HepG2 (cell line): ENCODE data around the gene PEX14. TPM values are rescaled to one million over a fixed set of nuclear protein-coding genes. Genes with fewer than 3 reads are reported as not detected.

Experiments
- ATAC-seq: fragments of 200-7000 bp; cut with Tn5 transposase; 3 replicates; pipeline ENCODE4 v1.9.1; 2020; ENCODE audit warnings: mild to moderate bottlenecking, moderate library complexity
- BruUV-seq: library from RNA; stranded (reverse); fragments of 400-500 nt; replicated peaks from 2 replicates; lab custom pipeline; 2021; lab: Mats Ljungman, UMichigan
- CTCF ChIA-PET: fragments of 300-600 bp; formaldehyde crosslinking; extraction: SDS; loops from one replicate; lab custom pipeline; 2021; ENCODE audit warnings: low total read pairs, inconsistent platforms, low intra/inter-chr PET ratio; lab: Yijun Ruan, JAX
- POLR2A ChIA-PET: fragments of 350-600 bp; sonication (Branson Sonifier 250); formaldehyde crosslinking; loops from one replicate; lab custom pipeline; 2020; ENCODE audit warnings: antibody characterized with exemption, inconsistent platforms; lab: Yijun Ruan, JAX
- DNase-seq: peaks from one replicate; pipeline ENCODE4 v3.0.0-alpha.2; 2015; ENCODE audit warnings: low spot score
- FAIRE-seq: peaks from 3 replicates; lab custom pipeline; 2011; peaks lifted over from hg19 to GRCh38; lab: Jason Lieb, UNC
- H2AFZ ChIP-seq: one replicate; pipeline ENCODE4 v1.6.1; 2011; ENCODE audit warnings: low read length, inconsistent platforms
- H3K27ac ChIP-seq: fragments of 300-600 bp; 3 replicates; pipeline ENCODE4 v1.8.0; 2011; ENCODE audit warnings: mixed run types, mild to moderate bottlenecking, mixed read lengths, low read length, inconsistent platforms; ENCODE audit not compliant: insufficient read depth; ENCODE audit errors: extremely low read length
- H3K27me3 ChIP-seq, 2 experiments: fragments of 200-600 bp in 1 of 2; 2 replicates in 1 of 2; 3 replicates in 1 of 2; pipeline versions ENCODE4 v1.6.0 to v1.8.0; 2011; ENCODE audit warnings: low read length in 2 of 2, mild to moderate bottlenecking in 2 of 2, moderate library complexity in 2 of 2, inconsistent platforms in 1 of 2; ENCODE audit not compliant: insufficient read depth in 2 of 2, control insufficient read depth in 1 of 2
- H3K36me3 ChIP-seq, 2 experiments: fragments of 200-600 bp in 1 of 2; replicated peaks in 1 of 2; 2 replicates in 1 of 2; 3 replicates in 1 of 2; pipeline versions ENCODE4 v1.5.1 to v1.8.0; 2011; ENCODE audit warnings: low read length in 2 of 2, inconsistent platforms in 1 of 2; ENCODE audit not compliant: insufficient read depth in 2 of 2, control insufficient read depth in 1 of 2
- H3K4me1 ChIP-seq: 2 replicates; pipeline ENCODE4 v1.5.1; 2012; ENCODE audit warnings: low read length, inconsistent platforms; ENCODE audit not compliant: insufficient read depth
- H3K4me2 ChIP-seq: 2 replicates; pipeline ENCODE4 v1.6.0; 2011; ENCODE audit warnings: low read depth, low read length, inconsistent platforms
- H3K4me3 ChIP-seq, 3 experiments: fragments of 200-600 bp in 1 of 3; sonication (generic), shearing (Covaris generic) in 1 of 3; replicated peaks in 1 of 3; 2 replicates each; pipeline ENCODE4 v1.5.1; 2011 to 2016; ENCODE audit warnings: low read length in 3 of 3, inconsistent platforms in 2 of 3, low read depth in 2 of 3, mild to moderate bottlenecking in 2 of 3, control low read depth in 1 of 3, mixed read lengths in 1 of 3; ENCODE audit not compliant: insufficient read depth in 1 of 3
- H3K79me2 ChIP-seq: one replicate; pipeline ENCODE4 v1.6.1; 2011; ENCODE audit warnings: low read length, inconsistent platforms; ENCODE audit not compliant: insufficient read depth
- H3K9ac ChIP-seq: 2 replicates; pipeline ENCODE4 v1.6.0; 2011; ENCODE audit warnings: mild to moderate bottlenecking, low read depth, low read length, inconsistent platforms; ENCODE audit not compliant: insufficient read depth
- H3K9me3 ChIP-seq: 2 replicates; pipeline ENCODE4 v1.5.1; 2012; ENCODE audit warnings: mild to moderate bottlenecking, low read length
- H4K20me1 ChIP-seq: 2 replicates; pipeline ENCODE4 v1.6.0; 2011; ENCODE audit warnings: inconsistent platforms, mild to moderate bottlenecking, low read length, moderate library complexity; ENCODE audit not compliant: insufficient read depth
- FOXA3 ChIP-seq: IDR thresholded peaks from 2 replicates; pipeline ENCODE4 v1.6.1; 2016; ENCODE audit warnings: missing genetic modification reagents, missing compliant biosample characterization
- KDM4B ChIP-seq: sonication (generic); formaldehyde crosslinking; IDR thresholded peaks from 2 replicates; pipeline ENCODE4 v1.4.0; 2020; ENCODE audit warnings: missing genetic modification reagents
- RFXAP ChIP-seq: sonication (generic); formaldehyde crosslinking; IDR thresholded peaks from 2 replicates; pipeline ENCODE4 v1.4.0; 2020; ENCODE audit warnings: missing genetic modification reagents, borderline replicate concordance
- TOE1 ChIP-seq: sonication (generic); formaldehyde crosslinking; IDR thresholded peaks from 2 replicates; pipeline ENCODE4 v1.4.0; 2020; ENCODE audit warnings: mild to moderate bottlenecking, missing genetic modification reagents
- TP53 ChIP-seq: sonication (generic); formaldehyde crosslinking; conservative IDR thresholded peaks from 2 replicates; pipeline ENCODE4 v1.4.0; 2020; ENCODE audit warnings: missing genetic modification reagents
- ZEB1 ChIP-seq: IDR thresholded peaks from 2 replicates; pipeline ENCODE4 v1.6.1; 2012; ENCODE audit warnings: mild to moderate bottlenecking, low read depth, inconsistent platforms; ENCODE audit not compliant: insufficient replicate concordance
- ZNF382 ChIP-seq: sonication (generic); formaldehyde crosslinking; IDR thresholded peaks from 2 replicates; pipeline ENCODE4 v1.5.0; 2020; ENCODE audit warnings: missing genetic modification reagents, mild to moderate bottlenecking, borderline replicate concordance
- ZNF605 ChIP-seq: sonication (generic); formaldehyde crosslinking; IDR thresholded peaks from 2 replicates; pipeline ENCODE4 v1.8.0; 2022; ENCODE audit warnings: mild to moderate bottlenecking, missing genetic modification reagents
- WGBS: methylation state at CpG from one replicate; pipeline ENCODE4 v1.1.6; 2017; ENCODE audit warnings: low lambda C conversion rate; 5-methylcytosine and 5-hydroxymethylcytosine counted together
- in situ Hi-C: cut with HindIII; loops from 2 replicates; pipeline ENCODE4 v1.10.0; 2017; ENCODE audit warnings: low pct_unique_long_range_greater_than_20kb; ENCODE audit not compliant: extremely low pct_ligation_motif_present
- intact Hi-C: fragments of 100-400 bp; cut with micrococcal nuclease; formaldehyde crosslinking; loops from one replicate; pipeline ENCODE4 v1.10.0; 2022; ENCODE audit not compliant: unreplicated experiment
- polyA plus RNA-seq, 8 experiments: library from polyadenylated mRNA; depleted of rRNA in 3 of 8; stranded (reverse) in 7 of 8; unstranded in 1 of 8; fragments of >200 nt; fragmentation: Illumina TruSeq in 4 of 8; extraction: Trizol in 4 of 8; gene quantifications; 2 replicates each; pipeline versions ENCODE4 v1.2.1 to v1.2.3, GENCODE V29; 2011 to 2016; ENCODE audit warnings: low read depth in 4 of 8, missing spikeins in 1 of 8, mixed read lengths in 1 of 8; ENCODE audit not compliant: insufficient read depth in 1 of 8
- total RNA-seq, 5 experiments: library from RNA; depleted of rRNA; stranded (reverse); fragments of >200 nt; fragmentation: Illumina TruSeq; extraction: Trizol; gene quantifications; 2 replicates each; pipeline ENCODE4 v1.2.3, GENCODE V29; 2016; ENCODE audit warnings: low read depth in 1 of 5
- TF ChIP-seq, protein P1 (sequence below): conservative IDR thresholded peaks from 2 replicates; pipeline ENCODE4 v1.6.1; 2018; ENCODE audit warnings: missing genetic modification reagents
- TF ChIP-seq, protein P2 (sequence below), 2 experiments: sonication (generic) in 1 of 2; formaldehyde crosslinking in 1 of 2; IDR thresholded peaks; 2 replicates each; pipeline versions ENCODE4 v1.4.0 to v1.6.1; 2018 to 2020; ENCODE audit warnings: missing genetic modification reagents in 2 of 2, borderline replicate concordance in 1 of 2, low read depth in 1 of 2, mild to moderate bottlenecking in 1 of 2, missing biosample characterization in 1 of 2
- TF ChIP-seq, protein P3 (sequence below): sonication (generic); formaldehyde crosslinking; IDR thresholded peaks from 2 replicates; pipeline ENCODE4 v1.4.0; 2020; ENCODE audit warnings: missing genetic modification reagents; ENCODE audit errors: not compliant biosample characterization
- TF ChIP-seq, protein P4 (sequence below): sonication (generic); formaldehyde crosslinking; IDR thresholded peaks from 2 replicates; pipeline ENCODE4 v1.4.0; 2020; ENCODE audit warnings: missing genetic modification reagents, mild to moderate bottlenecking, borderline replicate concordance
- TF ChIP-seq, protein P5 (sequence below): sonication (generic); formaldehyde crosslinking; IDR thresholded peaks from 2 replicates; pipeline ENCODE4 v1.5.1; 2020; ENCODE audit warnings: missing genetic modification reagents, mild to moderate bottlenecking, borderline replicate concordance

The PEX14 gene
- total and polyA plus RNA-seq, 2 of the 13 experiments (the other 11 are each of a cell fraction or from before 2014, with no cell fraction given) = 6.5 to 9.9 TPM

DNA sequence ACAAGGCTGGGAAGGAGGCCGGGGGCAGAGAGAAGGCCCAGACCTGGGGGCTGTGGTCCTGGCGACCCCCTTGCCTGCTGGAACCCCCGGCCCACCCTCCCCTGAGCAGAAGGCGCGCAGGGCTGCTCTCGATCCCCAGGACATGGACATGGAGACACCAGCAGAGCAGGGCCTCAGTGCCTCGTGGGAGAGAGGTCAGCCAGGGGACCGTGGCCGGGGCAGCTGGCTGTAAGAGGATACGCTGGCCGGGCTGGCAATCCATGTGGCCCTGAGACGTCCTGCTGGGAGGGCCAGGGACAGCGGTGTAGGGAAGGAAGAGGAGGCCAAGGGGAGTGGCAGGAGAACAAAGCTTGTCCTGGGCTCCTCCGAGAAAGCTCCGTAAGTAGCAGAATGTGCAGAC lies 189.5 kb downstream of the PEX14 start (continued):
- no peak for TF ChIP-seq FOXA3 (CRISPR knock-in tag)
- TF ChIP-seq, protein P1, sequence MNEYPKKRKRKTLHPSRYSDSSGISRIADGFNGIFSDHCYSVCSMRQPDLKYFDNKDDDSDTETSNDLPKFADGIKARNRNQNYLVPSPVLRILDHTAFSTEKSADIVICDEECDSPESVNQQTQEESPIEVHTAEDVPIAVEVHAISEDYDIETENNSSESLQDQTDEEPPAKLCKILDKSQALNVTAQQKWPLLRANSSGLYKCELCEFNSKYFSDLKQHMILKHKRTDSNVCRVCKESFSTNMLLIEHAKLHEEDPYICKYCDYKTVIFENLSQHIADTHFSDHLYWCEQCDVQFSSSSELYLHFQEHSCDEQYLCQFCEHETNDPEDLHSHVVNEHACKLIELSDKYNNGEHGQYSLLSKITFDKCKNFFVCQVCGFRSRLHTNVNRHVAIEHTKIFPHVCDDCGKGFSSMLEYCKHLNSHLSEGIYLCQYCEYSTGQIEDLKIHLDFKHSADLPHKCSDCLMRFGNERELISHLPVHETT (CRISPR knock-in tag) = no peak
- no peak for TF ChIP-seq TOE1 (CRISPR knock-in tag)
- TF ChIP-seq RFXAP (CRISPR knock-in tag) = no peak
- TF ChIP-seq ZNF605 = no peak
- no peak for TF ChIP-seq ZEB1
- TF ChIP-seq KDM4B (CRISPR knock-in tag) = no peak

DNA sequence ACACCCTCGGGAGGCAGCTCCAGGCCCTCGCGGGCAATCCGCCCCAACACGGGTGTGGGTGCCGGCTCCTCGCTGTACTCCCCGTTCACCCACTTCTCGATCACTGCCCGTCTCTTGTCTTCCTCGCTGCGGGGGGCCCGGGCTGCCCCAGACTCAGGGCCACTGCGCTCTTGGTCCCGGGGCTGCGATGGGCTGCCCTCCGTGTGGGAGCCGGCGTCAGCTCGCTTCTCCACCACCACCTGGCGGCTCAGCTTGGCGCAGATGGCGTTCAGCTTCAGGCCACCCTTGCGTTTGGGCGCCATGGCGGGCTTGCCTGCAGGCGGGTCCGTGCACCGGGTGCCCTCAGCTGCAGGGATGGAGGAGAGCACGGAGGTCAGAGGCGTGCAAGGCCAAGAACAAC lies 190.5 kb downstream of the PEX14 start:
- in situ Hi-C loops (no loop called here), intact Hi-C loops (no loop called here)
- no peaks in the 10 kb centered on the region for H4K20me1 ChIP-seq
- H3K4me2 ChIP-seq = no peak overlapping the region
- CTCF ChIA-PET = no interaction called here
- BruUV-seq = no TSS peak
- DNase-seq (no peak), FAIRE-seq (no peak), ATAC-seq (no peak)
- H3K27ac ChIP-seq = no peak overlapping the region
- no peaks in the 10 kb centered on the region for H3K36me3 ChIP-seq
- POLR2A ChIA-PET = no interaction called here
- no peak overlapping the region for H2AFZ ChIP-seq
- no peak overlapping the region for H3K4me3 ChIP-seq
- no peaks in the 10 kb centered on the region for H3K9me3 ChIP-seq
- no peaks in the 10 kb centered on the region for H3K27me3 ChIP-seq
- no peaks in the 10 kb centered on the region for H3K79me2 ChIP-seq
- peaks cover 21% of the 10 kb centered on the region for H3K4me1 ChIP-seq
- H3K9ac ChIP-seq = no peak overlapping the region
- 92% methylated on average over 21 of the region's 31 CpGs for WGBS
- TF ChIP-seq, protein P2, sequence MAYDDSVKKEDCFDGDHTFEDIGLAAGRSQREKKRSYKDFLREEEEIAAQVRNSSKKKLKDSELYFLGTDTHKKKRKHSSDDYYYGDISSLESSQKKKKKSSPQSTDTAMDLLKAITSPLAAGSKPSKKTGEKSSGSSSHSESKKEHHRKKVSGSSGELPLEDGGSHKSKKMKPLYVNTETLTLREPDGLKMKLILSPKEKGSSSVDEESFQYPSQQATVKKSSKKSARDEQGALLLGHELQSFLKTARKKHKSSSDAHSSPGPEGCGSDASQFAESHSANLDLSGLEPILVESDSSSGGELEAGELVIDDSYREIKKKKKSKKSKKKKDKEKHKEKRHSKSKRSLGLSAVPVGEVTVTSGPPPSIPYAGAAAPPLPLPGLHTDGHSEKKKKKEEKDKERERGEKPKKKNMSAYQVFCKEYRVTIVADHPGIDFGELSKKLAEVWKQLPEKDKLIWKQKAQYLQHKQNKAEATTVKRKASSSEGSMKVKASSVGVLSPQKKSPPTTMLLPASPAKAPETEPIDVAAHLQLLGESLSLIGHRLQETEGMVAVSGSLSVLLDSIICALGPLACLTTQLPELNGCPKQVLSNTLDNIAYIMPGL (CRISPR knock-in tag; IDR thresholded peaks at IDR 0.05; ENCODE audit: borderline replicate concordance in 1 of 2, low read depth in 1 of 2) = no peak
- TF ChIP-seq, protein P3, sequence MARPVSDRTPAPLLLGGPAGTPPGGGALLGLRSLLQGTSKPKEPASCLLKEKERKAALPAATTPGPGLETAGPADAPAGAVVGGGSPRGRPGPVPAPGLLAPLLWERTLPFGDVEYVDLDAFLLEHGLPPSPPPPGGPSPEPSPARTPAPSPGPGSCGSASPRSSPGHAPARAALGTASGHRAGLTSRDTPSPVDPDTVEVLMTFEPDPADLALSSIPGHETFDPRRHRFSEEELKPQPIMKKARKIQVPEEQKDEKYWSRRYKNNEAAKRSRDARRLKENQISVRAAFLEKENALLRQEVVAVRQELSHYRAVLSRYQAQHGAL (CRISPR knock-in tag) = no peak
- TF ChIP-seq ZNF382 (CRISPR knock-in tag) (no peak), TP53 (CRISPR knock-in tag) (no peak)
- TF ChIP-seq, protein P4, sequence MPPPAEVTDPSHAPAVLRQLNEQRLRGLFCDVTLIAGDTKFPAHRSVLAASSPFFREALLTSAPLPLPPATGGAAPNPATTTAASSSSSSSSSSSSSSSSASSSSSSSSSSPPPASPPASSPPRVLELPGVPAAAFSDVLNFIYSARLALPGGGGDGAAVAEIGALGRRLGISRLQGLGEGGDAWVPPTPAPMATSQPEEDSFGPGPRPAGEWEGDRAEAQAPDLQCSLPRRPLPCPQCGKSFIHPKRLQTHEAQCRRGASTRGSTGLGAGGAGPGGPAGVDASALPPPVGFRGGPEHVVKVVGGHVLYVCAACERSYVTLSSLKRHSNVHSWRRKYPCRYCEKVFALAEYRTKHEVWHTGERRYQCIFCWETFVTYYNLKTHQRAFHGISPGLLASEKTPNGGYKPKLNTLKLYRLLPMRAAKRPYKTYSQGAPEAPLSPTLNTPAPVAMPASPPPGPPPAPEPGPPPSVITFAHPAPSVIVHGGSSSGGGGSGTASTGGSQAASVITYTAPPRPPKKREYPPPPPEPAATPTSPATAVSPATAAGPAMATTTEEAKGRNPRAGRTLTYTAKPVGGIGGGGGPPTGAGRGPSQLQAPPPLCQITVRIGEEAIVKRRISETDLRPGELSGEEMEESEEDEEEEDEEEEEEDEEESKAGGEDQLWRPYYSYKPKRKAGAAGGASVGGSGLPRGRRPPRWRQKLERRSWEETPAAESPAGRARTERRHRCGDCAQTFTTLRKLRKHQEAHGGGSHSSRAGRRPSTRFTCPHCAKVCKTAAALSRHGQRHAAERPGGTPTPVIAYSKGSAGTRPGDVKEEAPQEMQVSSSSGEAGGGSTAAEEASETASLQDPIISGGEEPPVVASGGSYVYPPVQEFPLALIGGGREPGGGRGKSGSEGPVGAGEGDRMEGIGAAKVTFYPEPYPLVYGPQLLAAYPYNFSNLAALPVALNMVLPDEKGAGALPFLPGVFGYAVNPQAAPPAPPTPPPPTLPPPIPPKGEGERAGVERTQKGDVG = no peak
- TF ChIP-seq, protein P5, sequence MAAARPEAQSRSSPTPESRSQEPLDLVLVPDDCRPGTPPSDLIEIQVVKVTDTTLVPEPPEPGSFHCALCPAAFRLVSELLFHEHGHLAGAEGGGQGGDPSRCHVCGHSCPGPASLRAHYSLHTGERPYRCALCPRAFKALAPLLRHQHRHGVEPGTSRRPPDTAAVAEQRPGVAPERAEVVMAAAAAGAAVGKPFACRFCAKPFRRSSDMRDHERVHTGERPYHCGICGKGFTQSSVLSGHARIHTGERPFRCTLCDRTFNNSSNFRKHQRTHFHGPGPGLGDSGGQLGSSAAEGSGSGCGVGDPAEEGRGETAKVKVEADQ (CRISPR knock-in tag) = no peak
